Mesothelial cell of epicardium (in vitro differentiated cells): Measurements from ENCODE around the gene PGAP6. TPM values are rescaled to one million over a fixed set of nuclear protein-coding genes. Genes with fewer than 3 reads are reported as not detected.
"Not testable (repeated sequence)": the region's sequence is repeated elsewhere in the genome, so short reads cannot be mapped to it uniquely, and the experiment has no call there.

Source experiments
- DNase-seq, 2 experiments: peaks; one replicate each; pipeline ENCODE4 v3.0.0; 2021; ENCODE audit warnings: low spot score in 2 of 2; ENCODE audit not compliant: unreplicated experiment in 2 of 2
- H3K27ac Mint-ChIP-seq: 2 replicates; pipeline ENCODE4 v1.8.0; 2021; ENCODE audit warnings: mixed read lengths
- H3K27me3 Mint-ChIP-seq: 2 replicates; pipeline ENCODE4 v1.8.0; 2021; ENCODE audit warnings: low read depth, mixed read lengths
- H3K36me3 Mint-ChIP-seq: 2 replicates; pipeline ENCODE4 v1.8.0; 2021; ENCODE audit warnings: mixed read lengths
- H3K4me1 Mint-ChIP-seq: 2 replicates; pipeline ENCODE4 v1.8.0; 2021; ENCODE audit warnings: mixed read lengths
- H3K4me3 Mint-ChIP-seq: 2 replicates; pipeline ENCODE4 v1.8.0; 2021; ENCODE audit warnings: mild to moderate bottlenecking, moderate library complexity, mixed read lengths
- H3K9me3 Mint-ChIP-seq: 2 replicates; pipeline ENCODE4 v1.8.0; 2021; ENCODE audit warnings: mixed read lengths
- total RNA-seq: library from RNA; stranded (reverse); gene quantifications from 3 replicates; pipeline ENCODE4 v1.2.1, GENCODE V29; 2021
- TF ChIP-seq, protein P1 (sequence below): fragments of 200-600 bp; sonication (generic); IDR thresholded peaks from one replicate; pipeline ENCODE4 v1.5.0; 2021; ENCODE audit warnings: antibody characterized with exemption; ENCODE audit not compliant: unreplicated experiment

The PGAP6 gene
- total RNA-seq, 1 donor from 2014 or later, result 51.4 TPM

DNA sequence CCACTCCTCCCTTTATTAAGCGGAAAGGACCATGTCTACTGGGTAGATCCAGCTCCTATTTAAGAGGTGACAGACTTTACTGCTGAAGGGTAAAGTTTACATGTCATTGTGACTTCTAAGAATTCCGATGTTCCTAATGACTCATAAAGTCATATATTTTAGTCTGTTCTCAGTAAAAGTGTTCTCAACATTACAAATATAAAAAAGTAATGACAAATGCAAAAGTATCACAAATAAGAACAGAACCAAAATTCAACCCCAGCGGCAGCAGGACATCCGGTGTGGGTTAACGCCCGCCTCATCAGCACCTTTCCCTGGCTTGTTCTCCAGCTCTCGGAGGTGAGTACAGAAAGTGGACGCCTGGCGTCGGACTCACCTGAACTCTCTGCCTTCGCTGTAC, 36.0 kb downstream of the PGAP6 start:
- Mint-ChIP-seq H3K27ac (no peak overlapping the region), H3K9me3 (no peaks in the 10 kb centered on the region), H3K4me3 (no peak overlapping the region), H3K27me3 (no peaks in the 10 kb centered on the region), H3K4me1 (peaks cover 6% of the 10 kb centered on the region), H3K36me3 (peaks cover 37% of the 10 kb centered on the region)
- TF ChIP-seq, protein P1, sequence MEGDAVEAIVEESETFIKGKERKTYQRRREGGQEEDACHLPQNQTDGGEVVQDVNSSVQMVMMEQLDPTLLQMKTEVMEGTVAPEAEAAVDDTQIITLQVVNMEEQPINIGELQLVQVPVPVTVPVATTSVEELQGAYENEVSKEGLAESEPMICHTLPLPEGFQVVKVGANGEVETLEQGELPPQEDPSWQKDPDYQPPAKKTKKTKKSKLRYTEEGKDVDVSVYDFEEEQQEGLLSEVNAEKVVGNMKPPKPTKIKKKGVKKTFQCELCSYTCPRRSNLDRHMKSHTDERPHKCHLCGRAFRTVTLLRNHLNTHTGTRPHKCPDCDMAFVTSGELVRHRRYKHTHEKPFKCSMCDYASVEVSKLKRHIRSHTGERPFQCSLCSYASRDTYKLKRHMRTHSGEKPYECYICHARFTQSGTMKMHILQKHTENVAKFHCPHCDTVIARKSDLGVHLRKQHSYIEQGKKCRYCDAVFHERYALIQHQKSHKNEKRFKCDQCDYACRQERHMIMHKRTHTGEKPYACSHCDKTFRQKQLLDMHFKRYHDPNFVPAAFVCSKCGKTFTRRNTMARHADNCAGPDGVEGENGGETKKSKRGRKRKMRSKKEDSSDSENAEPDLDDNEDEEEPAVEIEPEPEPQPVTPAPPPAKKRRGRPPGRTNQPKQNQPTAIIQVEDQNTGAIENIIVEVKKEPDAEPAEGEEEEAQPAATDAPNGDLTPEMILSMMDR, result no peak
- no peak for DNase-seq

DNA sequence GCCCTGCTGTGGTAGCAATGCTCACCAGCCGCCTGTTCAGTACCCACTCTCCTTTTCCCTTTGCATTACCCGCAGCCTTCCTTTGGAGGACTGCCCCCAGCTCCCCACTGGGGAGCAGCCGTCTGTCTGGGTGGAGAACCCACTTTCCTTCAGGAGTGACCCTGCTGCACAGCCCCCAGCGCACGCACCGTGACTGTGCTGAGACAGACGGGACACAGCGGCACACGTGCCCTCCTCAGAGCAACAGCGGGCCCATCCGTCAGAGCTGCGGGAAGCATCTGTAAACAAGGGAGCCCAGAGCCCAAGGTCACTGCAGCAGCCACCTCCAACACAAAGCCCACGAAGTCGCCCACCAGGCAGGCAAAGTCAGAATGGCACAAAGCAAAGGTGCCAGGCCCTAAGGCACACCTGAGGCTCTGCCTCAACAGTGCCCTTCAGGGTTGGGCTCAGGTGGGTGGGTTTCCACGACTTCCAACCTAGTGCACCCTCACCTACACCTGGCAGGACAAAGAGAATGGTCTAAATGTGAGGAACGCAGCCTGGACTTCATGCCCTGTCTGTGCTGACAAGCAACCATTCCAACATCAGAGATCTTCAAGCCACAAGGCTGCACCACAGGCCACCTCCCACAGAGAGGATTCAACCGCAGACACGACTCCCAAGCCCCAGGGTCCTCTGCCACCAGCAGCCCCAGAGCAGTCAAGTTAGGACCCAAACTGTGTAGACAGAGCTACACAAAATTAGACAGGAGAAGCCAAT, 39.1 kb downstream of the PGAP6 start:
- TF ChIP-seq, protein P1, result no peak
- DNase-seq, result no peak
- no peak overlapping the region for H3K27ac Mint-ChIP-seq
- H3K4me3 Mint-ChIP-seq, result no peak overlapping the region
- H3K4me1 Mint-ChIP-seq, result no peaks in the 10 kb centered on the region
- peaks cover 33% of the 10 kb centered on the region for H3K36me3 Mint-ChIP-seq
- no peaks in the 10 kb centered on the region for H3K9me3 Mint-ChIP-seq
- H3K27me3 Mint-ChIP-seq, result no peaks in the 10 kb centered on the region

DNA sequence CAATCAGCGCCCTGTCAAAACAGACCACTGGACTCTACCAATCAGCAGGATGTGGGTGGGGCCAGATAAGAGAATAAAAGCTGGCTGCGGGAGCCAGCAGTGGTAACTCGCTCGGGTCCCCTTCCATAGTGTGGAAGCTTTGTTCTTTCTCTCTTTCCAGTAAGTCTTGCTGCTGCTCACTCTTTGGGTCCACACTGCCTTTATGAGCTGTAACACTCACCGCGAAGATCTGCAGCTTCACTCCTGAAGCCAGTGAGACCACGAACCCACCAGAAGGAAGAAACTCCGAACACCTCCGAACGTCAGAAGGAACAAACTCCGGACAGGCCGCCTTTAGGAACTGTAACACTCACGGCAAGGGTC, 39.8 kb downstream of the PGAP6 start:
- peaks cover 32% of the 10 kb centered on the region for H3K36me3 Mint-ChIP-seq
- H3K9me3 Mint-ChIP-seq, H3K4me1 Mint-ChIP-seq, DNase-seq, H3K4me3 Mint-ChIP-seq, H3K27ac Mint-ChIP-seq, H3K27me3 Mint-ChIP-seq: not testable (repeated sequence)

DNA sequence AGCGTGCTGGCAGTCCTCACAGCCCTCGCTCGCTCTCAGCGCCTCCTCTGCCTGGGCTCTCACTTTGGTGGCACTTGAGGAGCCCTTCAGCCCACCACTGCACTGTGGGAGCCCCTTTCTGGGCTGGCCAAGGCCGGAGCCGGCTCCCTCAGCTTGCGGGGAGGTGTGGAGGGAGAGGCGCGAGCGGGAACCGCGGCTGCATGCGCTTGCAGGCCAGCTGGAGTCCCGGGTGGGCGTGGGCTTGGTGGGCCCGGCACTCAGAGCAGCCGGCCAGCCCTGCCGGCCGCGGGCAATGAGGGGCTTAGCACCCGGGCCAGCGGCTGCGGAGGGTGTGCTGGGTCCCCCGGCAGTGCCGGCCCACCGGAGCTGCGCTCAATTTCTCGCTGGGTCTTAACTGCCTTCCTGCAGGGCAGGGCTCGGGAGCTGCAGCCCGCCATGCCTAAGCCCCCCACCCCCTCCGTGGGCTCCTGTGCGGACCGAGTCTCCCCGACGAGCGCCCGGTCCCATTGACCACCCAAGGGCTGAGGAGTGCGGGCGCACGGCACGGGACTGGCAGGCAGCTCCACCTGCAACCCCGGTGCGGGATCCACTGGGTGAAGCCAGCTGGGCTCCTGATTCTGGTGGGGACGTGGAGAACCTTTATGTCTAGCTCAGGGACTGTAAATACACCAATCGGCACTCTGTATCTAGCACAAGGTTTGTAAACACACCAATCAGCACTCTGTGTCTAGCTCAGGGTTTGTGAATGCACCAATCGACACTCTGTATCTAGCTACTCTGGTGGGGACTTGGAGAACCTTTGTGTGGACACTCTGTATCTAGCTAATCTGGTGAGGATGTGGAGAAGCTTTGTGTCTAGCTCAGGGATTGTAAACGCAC, 40.4 kb downstream of the PGAP6 start:
- H3K36me3 Mint-ChIP-seq, result peaks cover 29% of the 10 kb centered on the region
- not testable (repeated sequence) for DNase-seq, H3K27me3 Mint-ChIP-seq, H3K4me3 Mint-ChIP-seq, H3K4me1 Mint-ChIP-seq, H3K9me3 Mint-ChIP-seq, H3K27ac Mint-ChIP-seq

DNA sequence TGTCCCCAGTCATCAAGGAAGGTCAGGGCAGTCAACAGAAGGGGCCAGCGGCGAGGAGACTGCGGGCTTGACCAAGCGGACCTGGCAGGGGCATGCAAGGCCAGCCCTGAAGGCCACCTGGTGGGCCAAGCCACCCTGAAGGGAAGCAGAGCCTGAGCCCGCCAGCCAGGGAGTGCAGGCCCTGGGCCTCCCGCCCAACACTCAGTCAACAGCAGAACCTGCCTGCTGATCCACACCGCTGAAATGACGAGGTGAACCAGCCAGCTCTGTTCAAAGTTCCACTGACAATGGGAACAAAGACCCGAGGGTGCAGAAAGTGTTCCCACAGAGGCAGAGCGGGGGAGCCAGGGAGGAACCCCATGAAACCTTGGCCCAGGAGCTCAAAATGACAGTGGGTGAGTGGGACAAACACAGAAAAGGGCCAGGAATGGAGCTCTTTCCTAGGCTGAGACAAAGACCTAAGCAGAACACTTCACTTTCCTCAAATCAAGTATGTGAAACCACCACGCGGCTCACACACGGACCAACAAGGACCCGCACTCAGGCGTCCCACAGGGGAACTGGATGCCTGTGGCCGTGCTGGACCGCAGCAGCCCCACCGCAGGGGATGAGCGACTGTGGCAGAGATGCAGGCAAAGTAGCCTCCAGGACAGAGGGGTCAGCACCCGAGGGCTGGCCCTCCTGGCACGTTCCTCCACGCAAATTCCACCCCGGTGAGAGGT, 41.2 kb downstream of the PGAP6 start:
- Mint-ChIP-seq H3K27me3 (no peaks in the 10 kb centered on the region), H3K27ac (no peak overlapping the region), H3K4me1 (no peaks in the 10 kb centered on the region), H3K4me3 (no peak overlapping the region), H3K9me3 (no peaks in the 10 kb centered on the region), H3K36me3 (peaks cover 21% of the 10 kb centered on the region)
- TF ChIP-seq, protein P1, result no peak
- DNase-seq, result no peak

DNA sequence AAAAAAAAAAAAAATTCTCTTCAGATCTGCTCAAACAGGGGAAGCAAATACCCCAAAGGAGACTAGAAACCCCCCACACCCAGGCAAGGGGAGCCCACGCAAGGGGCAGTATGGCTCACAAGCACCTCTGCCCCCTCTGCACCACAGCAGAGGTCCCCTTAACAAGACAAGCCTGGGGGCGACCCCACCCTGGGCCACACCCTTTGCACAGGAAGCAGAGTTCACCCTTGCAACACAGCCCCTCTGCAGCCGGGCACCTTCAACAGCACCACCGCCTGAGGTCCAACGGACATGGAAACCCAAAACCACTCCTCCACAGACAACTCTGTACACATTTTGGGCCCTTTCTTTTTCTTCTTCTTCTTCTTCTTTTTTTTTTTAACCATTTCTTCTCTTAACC, 42.1 kb downstream of the PGAP6 start:
- H3K4me1 Mint-ChIP-seq, result peaks cover 7% of the 10 kb centered on the region
- TF ChIP-seq, protein P1, result no peak
- H3K27me3 Mint-ChIP-seq, result no peaks in the 10 kb centered on the region
- no peak for DNase-seq
- peaks cover 15% of the 10 kb centered on the region for H3K36me3 Mint-ChIP-seq
- H3K9me3 Mint-ChIP-seq, result no peaks in the 10 kb centered on the region
- no peak overlapping the region for H3K4me3 Mint-ChIP-seq
- H3K27ac Mint-ChIP-seq, result no peak overlapping the region
